A549 (cell line): ENCODE data around the gene SRCIN1. TPM values are rescaled to one million over a fixed set of nuclear protein-coding genes. Genes with fewer than 3 reads are reported as not detected.

Experiments
- ATAC-seq, 2 experiments: fragments of 200-7000 bp in 1 of 2; fragments of >200 bp in 1 of 2; cut with Nextera tagmentation in 1 of 2; cut with Tn5 transposase in 1 of 2; 3 replicates each; pipeline versions ENCODE4 v1.8.0 to v1.9.1; 2018 to 2020; ENCODE audit warnings: mild to moderate bottlenecking in 1 of 2, moderate library complexity in 1 of 2
- CTCF ChIA-PET: fragments of 300-600 bp; sonication (Branson Sonifier 250); formaldehyde crosslinking; extraction: SDS; loops from one replicate; lab custom pipeline; 2021; ENCODE audit warnings: antibody characterized with exemption, inconsistent platforms; lab: Yijun Ruan, JAX
- POLR2A ChIA-PET: fragments of 350-600 bp; formaldehyde crosslinking; extraction: SDS; loops from one replicate; lab custom pipeline; 2021; ENCODE audit warnings: antibody characterized with exemption, inconsistent platforms; lab: Yijun Ruan, JAX
- DNase-seq, 2 experiments: peaks; one replicate each; pipeline versions ENCODE4 v3.0.0 to v3.0.0-alpha.2; 2011 to 2016; ENCODE audit warnings: low read depth in 1 of 2, low spot score in 1 of 2
- FAIRE-seq: peaks from 2 replicates; lab custom pipeline; 2011; peaks lifted over from hg19 to GRCh38; lab: Jason Lieb, UNC
- H3K27ac ChIP-seq, 2 experiments: fragments of >200 bp; sonication (Bioruptor Twin); formaldehyde crosslinking; 3 replicates each; pipeline ENCODE4 v1.5.1; 2016 to 2017
- H3K4me1 ChIP-seq: fragments of >200 bp; sonication (Bioruptor Twin); formaldehyde crosslinking; 3 replicates; pipeline ENCODE4 v1.6.1; 2016
- H3K4me2 ChIP-seq: fragments of >200 bp; sonication (Bioruptor Twin); formaldehyde crosslinking; 3 replicates; pipeline ENCODE4 v1.6.1; 2016
- H3K4me3 ChIP-seq: fragments of >200 bp; sonication (Bioruptor Twin); formaldehyde crosslinking; 3 replicates; pipeline ENCODE4 v1.5.1; 2016
- H3K9me3 ChIP-seq: fragments of >200 bp; sonication (Bioruptor Twin); formaldehyde crosslinking; 3 replicates; pipeline ENCODE4 v1.6.1; 2016
- CTCF ChIP-seq: fragments of >200 bp; sonication (Bioruptor Twin); formaldehyde crosslinking; IDR thresholded peaks from 3 replicates; pipeline ENCODE4 v1.5.1; 2016
- EHF ChIP-seq: fragments of 250-450 bp; sonication (Bioruptor Pico); IDR thresholded peaks from 2 replicates; pipeline ENCODE4 v1.5.0; 2020; ENCODE audit warnings: mild to moderate bottlenecking
- ESRRA ChIP-seq: fragments of 150-350 bp; IDR thresholded peaks from 2 replicates; pipeline ENCODE4 v1.6.1; 2014; ENCODE audit warnings: mild to moderate bottlenecking, low read length, borderline replicate concordance
- FOSL2 ChIP-seq, 2 experiments: fragments of 450-650 bp in 1 of 2; fragments of >200 bp in 1 of 2; sonication (Bioruptor Twin) in 1 of 2; formaldehyde crosslinking; IDR thresholded peaks; 2 replicates each; pipeline versions ENCODE4 v1.5.0 to v1.6.1; 2016 to 2020; ENCODE audit warnings: mild to moderate bottlenecking in 1 of 2, moderate library complexity in 1 of 2
- HOXB5 ChIP-seq: fragments of 250-450 bp; sonication (Bioruptor Pico); IDR thresholded peaks from 2 replicates; pipeline ENCODE4 v1.5.0; 2020; ENCODE audit warnings: mild to moderate bottlenecking, moderate library complexity
- KDM5A ChIP-seq: fragments of 200-600 bp; sonication (generic); IDR thresholded peaks from 2 replicates; pipeline ENCODE4 v1.6.1; 2016; ENCODE audit warnings: antibody characterized with exemption, mild to moderate bottlenecking
- MYC ChIP-seq: IDR thresholded peaks from 2 replicates; pipeline ENCODE4 v1.6.1; 2012; ENCODE audit warnings: mild to moderate bottlenecking, inconsistent platforms, low read length, improper control_type of control experiment, borderline replicate concordance
- NFE2L2 ChIP-seq: fragments of 150-350 bp; conservative IDR thresholded peaks from 2 replicates; pipeline ENCODE4 v1.6.1; 2014; ENCODE audit warnings: low read length
- RAD21 ChIP-seq, 2 experiments: fragments of >200 bp in 1 of 2; sonication (Bioruptor Twin) in 1 of 2; formaldehyde crosslinking in 1 of 2; IDR thresholded peaks in 1 of 2; conservative IDR thresholded peaks in 1 of 2; 2 replicates in 1 of 2; 3 replicates in 1 of 2; pipeline ENCODE4 v1.6.1; 2012 to 2018; ENCODE audit warnings: inconsistent platforms in 1 of 2
- REST ChIP-seq: fragments of 200-600 bp; sonication (generic); IDR thresholded peaks from 2 replicates; pipeline ENCODE4 v1.6.1; 2016; ENCODE audit warnings: antibody characterized with exemption, mild to moderate bottlenecking, moderate library complexity
- SMC3 ChIP-seq: fragments of >200 bp; sonication (Bioruptor Twin); formaldehyde crosslinking; IDR thresholded peaks from 3 replicates; pipeline ENCODE4 v1.6.1; 2018; ENCODE audit warnings: inconsistent platforms
- TFCP2L1 ChIP-seq: fragments of 250-450 bp; sonication (Bioruptor Pico); IDR thresholded peaks from 2 replicates; pipeline ENCODE4 v1.5.0; 2021; ENCODE audit warnings: mild to moderate bottlenecking
- WGBS: methylation state at CpG from one replicate; pipeline ENCODE4 v1.1.6; 2017; ENCODE audit errors: missing lambda C conversion rate; 5-methylcytosine and 5-hydroxymethylcytosine counted together
- polyA plus RNA-seq, 4 experiments: library from polyadenylated mRNA; depleted of rRNA in 3 of 4; stranded (reverse); fragments of >200 nt; fragmentation: RNase III in 1 of 4; extraction: RNeasy Plus Mini Kit Qiagen cat#74134 plus additional on column Dnase treatment in 1 of 4; gene quantifications; 2 replicates in 3 of 4; 3 replicates in 1 of 4; pipeline ENCODE4 v1.2.3, GENCODE V29; 2011 to 2017
- TF ChIP-seq, protein P1 (sequence below): IDR thresholded peaks from 2 replicates; pipeline ENCODE4 v1.6.1; 2012
- TF ChIP-seq, protein P2 (sequence below): IDR thresholded peaks from 2 replicates; pipeline ENCODE4 v1.6.1; 2012

SRCIN1 gene
- polyA plus RNA-seq, 2 of the 4 experiments (the other 2 are of a cell fraction) = 1.4 to 2.1 TPM

DNA sequence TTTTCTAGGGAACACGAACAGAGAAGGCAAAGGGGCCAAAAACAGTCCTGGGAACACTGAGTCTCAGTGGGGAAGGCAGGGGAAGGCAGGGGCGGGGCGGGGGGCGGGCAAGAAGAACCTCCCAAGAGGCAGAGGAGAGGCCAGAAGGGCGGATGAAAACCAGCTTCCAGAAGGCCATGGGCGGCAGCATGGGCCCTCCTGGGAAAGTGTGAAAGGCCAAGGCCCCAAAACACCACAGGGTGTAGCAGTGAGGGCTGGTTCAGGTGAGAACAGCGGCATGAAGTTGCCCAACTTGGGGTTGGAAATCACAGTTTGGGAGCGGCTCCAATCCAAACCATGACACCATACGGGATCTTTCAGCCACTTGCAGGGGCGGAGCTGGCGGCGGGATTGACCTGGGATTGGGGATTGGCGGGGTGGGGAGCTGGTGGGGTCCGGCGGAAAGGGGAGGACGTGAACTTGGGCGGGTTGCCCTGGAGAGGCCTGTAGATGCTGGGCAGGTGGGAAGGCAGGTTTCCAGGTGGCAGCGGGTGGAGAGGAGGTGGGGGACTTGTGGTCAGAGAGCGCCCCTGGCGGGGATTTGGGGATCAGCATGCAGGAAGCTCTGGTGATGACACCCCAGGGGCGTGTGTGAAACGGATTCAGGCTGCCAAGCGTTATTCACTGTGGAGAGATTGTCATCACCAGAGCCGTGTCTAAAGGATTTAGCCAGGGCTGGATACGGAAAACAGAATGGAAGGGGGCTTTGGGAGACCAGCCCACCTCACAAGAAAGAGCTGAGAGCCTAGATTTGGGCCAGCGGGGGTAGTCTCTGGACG, 96.6 kb downstream of the SRCIN1 start:
- peak; percentile 86 to 97 for DNase-seq
- Histone ChIP-seq H3K4me3 (no peak overlapping the region), H3K9me3 (no peaks in the 10 kb centered on the region), H3K27ac (no peak overlapping the region), H3K4me1 (peaks cover 19% of the 10 kb centered on the region), H3K4me2 (no peak overlapping the region)
- POLR2A ChIA-PET = interaction anchor here (0.5 kb wide), 2 partner anchors 107 to 1386 kb away, joined by 3 to 5 read pairs; no protein-coding TSS in a partner anchor
- FAIRE-seq = no peak
- 70% methylated on average over 25 of the region's 27 CpGs for WGBS
- TF ChIP-seq MYC = no peak
- no peak for TF ChIP-seq ESRRA
- TF ChIP-seq EHF (CRISPR knock-in tag) = no peak
- peak; percentile 39 to 66; a peak in 4 of 5 replicates for TF ChIP-seq RAD21 (conservative IDR thresholded peaks at IDR 0.05 in 1 of 2, IDR thresholded peaks at IDR 0.05 in 1 of 2)
- TF ChIP-seq, protein P1, sequence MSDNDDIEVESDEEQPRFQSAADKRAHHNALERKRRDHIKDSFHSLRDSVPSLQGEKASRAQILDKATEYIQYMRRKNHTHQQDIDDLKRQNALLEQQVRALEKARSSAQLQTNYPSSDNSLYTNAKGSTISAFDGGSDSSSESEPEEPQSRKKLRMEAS = 0 out of 2 replicates have a peak, but pooled peaks have one; percentile 19
- TF ChIP-seq KDM5A = no peak
- peak; percentile 22; the same call in 1 of the 3 replicates for TF ChIP-seq SMC3
- peak; percentile 66 for TF ChIP-seq CTCF
- CTCF ChIA-PET = interaction anchor here (0.6 to 3.1 kb wide), 47 partner anchors 10 to 163 kb away, joined by 3 to 30 read pairs (median 4); no protein-coding TSS in a partner anchor
- peak; percentile 67 to 86 for ATAC-seq

GRCh38 chr17:38508570-38508950, 97.2 kb downstream of the SRCIN1 start:
- no peak for FAIRE-seq
- POLR2A ChIA-PET = interaction anchor here (0.5 kb wide), 1 partner anchor 108 kb away, joined by 3 read pairs; no protein-coding TSS in a partner anchor
- H3K27ac ChIP-seq = no peak overlapping the region

More at GRCh38 chr17:38508570-38508950, 97.2 kb downstream of the SRCIN1 start:
- peaks cover 19% of the 10 kb centered on the region for H3K4me1 ChIP-seq
- H3K4me2 ChIP-seq = no peak overlapping the region
- TF ChIP-seq TFCP2L1 (CRISPR knock-in tag) = no peak
- TF ChIP-seq HOXB5 (CRISPR knock-in tag) = no peak
- no peak for TF ChIP-seq REST
- TF ChIP-seq, protein P2, sequence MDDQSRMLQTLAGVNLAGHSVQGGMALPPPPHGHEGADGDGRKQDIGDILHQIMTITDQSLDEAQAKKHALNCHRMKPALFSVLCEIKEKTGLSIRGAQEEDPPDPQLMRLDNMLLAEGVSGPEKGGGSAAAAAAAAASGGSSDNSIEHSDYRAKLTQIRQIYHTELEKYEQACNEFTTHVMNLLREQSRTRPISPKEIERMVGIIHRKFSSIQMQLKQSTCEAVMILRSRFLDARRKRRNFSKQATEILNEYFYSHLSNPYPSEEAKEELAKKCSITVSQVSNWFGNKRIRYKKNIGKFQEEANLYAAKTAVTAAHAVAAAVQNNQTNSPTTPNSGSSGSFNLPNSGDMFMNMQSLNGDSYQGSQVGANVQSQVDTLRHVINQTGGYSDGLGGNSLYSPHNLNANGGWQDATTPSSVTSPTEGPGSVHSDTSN = no peak
- no peak for TF ChIP-seq FOSL2 (IDR thresholded peaks at IDR 0.05)
- TF ChIP-seq FOSL2 (CRISPR knock-in tag; IDR thresholded peaks at IDR 0.05) = no peak
- TF ChIP-seq SMC3 = no peak
- no peak for TF ChIP-seq NFE2L2
- CTCF ChIA-PET = interaction anchor here (0.6 to 3.1 kb wide), 30 partner anchors 10 to 165 kb away, joined by 3 to 30 read pairs (median 4); no protein-coding TSS in a partner anchor
- ATAC-seq (no peak), DNase-seq (no peak)
- no peaks in the 10 kb centered on the region for H3K9me3 ChIP-seq
- 93% methylated on average over 6 of the region's 6 CpGs for WGBS
- H3K4me3 ChIP-seq = no peak overlapping the region
